Pericardium fibroblast (primary cell): Measurements from ENCODE around the gene GLIS1. TPM values are rescaled to one million over a fixed set of nuclear protein-coding genes. Genes with fewer than 3 reads are reported as not detected.

ENCODE experiments used
- total RNA-seq: library from RNA; depleted of rRNA; stranded (reverse); fragments of >200 nt; gene quantifications from 2 replicates; pipeline ENCODE4 v1.2.3, GENCODE V29; 2015

The GLIS1 gene
- total RNA-seq = 0.43 and 1.1 TPM in 2 replicates

DNA sequence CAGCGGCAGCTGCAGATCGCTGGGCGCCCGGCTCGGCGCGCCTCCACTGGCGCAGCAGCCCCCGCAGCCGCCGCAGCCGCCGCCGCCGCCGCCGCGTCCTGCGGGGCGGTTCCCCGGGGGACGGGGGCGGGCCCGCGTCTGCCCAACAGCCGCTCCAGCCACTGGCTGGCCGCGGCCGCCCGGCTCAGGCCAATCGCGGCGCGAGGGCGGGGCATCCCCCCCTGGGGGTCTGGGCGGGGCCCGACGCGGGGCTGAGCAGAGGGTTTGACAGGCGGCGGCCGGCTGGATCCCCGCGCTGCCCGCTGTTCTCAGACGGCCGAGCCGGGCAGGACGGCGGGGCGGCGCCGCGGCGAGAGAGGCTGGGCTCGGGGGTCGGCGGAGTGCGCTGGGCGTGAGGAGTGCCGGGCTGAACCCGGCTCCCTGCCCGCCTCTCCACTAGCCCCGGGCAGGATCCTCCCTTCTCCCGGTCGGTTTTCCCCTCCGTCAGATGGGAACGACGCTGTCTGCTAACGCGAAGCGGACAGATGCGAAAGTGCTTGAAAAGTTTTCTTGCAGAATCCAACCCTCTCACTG is at the start of gene GLIS1:
TSS of gene GLIS1 (minus strand) at position 56 of the 573 bp plus-strand sequence. CDS start 1,100 bp downstream, outside the sequence.

DNA sequence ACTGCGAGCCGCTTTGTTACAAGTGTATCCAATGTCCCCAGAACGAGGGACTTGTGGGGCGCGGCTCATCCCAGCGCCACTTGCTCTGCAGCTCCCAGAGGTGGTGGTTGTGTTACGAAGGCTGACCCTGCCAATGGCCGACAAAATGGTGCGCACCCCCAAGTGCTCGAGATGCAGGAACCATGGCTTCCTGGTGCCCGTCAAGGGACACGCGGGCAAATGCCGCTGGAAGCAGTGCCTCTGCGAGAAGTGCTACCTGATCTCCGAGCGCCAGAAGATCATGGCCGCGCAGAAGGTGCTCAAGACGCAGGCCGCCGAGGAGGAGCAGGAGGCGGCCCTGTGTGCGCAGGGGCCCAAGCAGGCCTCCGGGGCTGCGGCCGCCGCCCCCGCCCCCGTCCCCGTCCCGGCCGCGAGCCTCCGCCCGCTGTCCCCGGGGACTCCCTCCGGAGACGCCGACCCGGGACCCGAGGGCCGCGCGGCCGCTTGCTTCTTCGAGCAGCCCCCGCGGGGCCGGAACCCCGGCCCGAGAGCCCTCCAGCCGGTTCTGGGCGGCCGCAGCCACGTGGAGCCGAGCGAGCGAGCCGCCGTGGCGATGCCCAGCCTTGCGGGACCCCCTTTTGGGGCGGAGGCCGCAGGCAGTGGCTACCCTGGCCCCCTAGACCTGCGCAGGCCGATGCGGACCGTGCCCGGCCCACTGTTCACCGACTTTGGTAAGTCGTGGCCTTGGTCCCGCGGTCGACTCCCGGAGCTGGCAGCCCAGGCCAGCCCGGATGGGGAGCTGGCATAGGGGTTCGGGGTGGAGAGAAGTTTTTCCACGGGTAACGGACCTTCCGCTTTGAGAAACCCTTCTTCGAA is 279.4 kb downstream of the GLIS1 start, which contains the start of gene DMRTB1:
TSS of gene DMRTB1 (plus strand) at position 79 of the 855 bp plus-strand sequence. CDS start at position 134, 55 bp downstream.

Other genes with a start within 250 kb of the GLIS1 start
- 6.8 and 9.2 TPM in 2 replicates for gene NDC1, start 99.1 kb upstream of the GLIS1 start, total RNA-seq
- 18.8 and 27.2 TPM in 2 replicates for gene YIPF1, start 150.6 kb upstream of the GLIS1 start, total RNA-seq
- gene DIO1, start 155.0 kb upstream of the GLIS1 start, total RNA-seq = not detected in 2 replicates
- gene IFT25, start 206.5 kb upstream of the GLIS1 start, total RNA-seq = 9.2 and 19.8 TPM in 2 replicates
- gene LRRC42, start 207.2 kb upstream of the GLIS1 start, total RNA-seq = 28.4 and 30.0 TPM in 2 replicates